Superior temporal gyrus (tissue), 1 donor: ENCODE results near the gene MCM10.
"Not testable (repeated sequence)": the region's sequence is repeated elsewhere in the genome, so short reads cannot be mapped to it uniquely, and the experiment has no call there.

ENCODE experiments used
- DNase-seq: peaks from one replicate; pipeline ENCODE4 v3.0.0-alpha.2; 2016; ENCODE audit errors: extremely low spot score

The MCM10 gene

DNA sequence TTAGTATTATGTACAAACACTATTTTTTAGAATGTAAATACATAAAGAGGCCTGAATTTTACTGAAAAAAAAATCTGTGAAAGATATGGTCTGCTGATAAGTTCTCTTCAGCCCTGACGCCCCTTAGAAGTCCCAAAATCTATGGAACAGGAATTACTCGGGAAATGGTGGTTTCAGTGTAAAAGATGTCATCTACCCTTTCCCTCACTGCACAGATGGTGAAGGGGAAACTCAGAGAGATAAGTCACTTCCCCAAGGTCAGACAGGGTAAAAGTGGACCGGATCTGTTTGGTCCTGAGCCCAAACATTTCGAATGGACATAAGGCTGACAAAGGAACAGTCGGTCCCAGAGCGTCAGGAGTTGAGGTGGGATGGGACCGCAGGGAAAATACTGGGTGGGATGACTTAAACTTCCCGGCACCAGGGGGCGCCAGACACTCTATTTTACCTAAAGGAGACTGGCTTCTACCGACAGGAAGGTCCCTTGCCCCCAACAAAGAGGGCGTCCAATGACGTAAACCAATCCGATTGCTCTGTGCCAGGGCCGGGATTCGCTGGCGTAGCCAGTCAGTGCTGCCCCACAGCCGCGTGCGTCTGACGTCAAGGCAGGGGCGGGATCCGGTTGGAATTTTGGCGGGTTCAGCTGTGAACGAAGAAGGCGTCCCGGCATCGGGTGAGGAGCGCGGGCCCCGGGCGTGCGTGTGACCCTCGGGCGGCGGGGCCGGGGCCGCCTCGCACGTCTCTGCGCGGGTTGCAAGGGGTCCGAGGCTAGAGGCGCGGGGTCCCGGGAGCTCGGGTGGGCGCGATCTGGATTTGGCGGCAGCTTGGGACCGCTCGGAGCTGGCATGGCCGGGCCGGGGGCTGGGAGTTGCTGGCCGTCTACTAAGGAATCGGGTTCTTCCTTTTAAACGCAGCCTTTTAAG, at the start of gene MCM10:
Gene MCM10 (plus strand): TSS at position 625 of the 923 bp plus-strand sequence. CDS start 2,645 bp downstream, outside the sequence.
- peak; percentile 100 for DNase-seq

DNA sequence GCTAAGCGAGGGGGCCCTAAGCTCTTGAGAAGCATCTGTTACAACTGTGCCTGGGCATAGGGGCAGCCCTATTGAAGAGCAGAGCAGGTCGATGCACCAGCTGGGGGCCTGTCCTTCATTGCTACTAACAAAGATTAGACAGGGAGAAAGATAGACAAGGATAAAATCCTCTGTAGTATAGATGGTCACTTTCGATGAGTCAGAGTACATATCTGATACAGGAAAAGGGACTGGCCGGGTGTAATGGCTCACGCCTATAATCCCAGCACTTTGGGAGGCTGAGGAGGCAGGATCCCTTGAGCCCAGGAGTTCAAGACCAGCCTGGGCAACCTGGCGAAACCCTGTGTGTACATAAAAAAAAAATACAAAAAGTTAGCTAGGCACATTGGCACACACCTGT, 47.8 kb upstream of the MCM10 start:
- no peak for DNase-seq

DNA sequence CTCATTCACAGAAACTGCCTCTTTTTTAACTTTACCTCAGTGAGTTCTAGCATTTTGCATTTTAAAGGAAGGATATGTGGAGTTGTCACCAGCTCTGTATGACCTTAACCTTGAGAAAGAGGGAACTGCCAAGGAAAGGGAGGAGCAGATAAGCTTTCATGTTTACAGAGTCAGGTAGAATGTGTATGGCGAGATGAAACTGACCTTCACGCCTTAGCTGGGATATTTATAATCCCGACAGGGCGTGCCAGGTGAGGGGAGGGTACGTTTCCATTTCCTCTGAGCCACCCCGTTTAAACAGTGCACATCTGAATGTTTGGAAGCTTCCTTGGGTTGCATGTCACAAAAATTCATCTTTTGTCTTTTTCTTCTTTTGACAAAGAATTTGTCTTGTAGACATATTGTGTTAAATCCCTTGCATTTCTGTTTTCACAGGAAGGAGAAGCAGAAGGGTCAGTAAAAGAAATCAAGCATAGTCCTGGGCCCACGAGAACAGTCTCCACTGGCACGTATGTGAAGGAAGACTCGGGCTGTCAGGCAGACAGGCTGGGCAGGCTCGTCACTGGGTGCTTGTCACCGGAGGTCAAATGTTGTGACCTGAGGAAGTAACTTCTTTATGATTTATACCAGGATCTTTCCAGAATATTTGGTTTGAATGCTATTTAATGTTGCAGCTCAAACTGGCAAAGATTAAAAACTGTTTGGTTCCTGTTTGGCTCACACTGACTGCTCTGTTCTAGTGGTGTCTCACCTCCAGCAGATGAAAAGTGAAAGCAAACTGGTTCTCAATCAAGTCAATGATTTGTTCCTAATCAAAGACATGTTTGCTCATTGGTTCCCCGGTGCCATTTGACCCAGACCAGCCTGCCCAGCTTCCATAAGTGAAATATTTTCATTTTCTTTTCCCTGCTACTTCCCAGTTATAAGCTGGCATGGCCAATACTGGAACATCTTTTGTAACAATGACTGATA, 45.2 kb upstream of the MCM10 start:
- no peak for DNase-seq

DNA sequence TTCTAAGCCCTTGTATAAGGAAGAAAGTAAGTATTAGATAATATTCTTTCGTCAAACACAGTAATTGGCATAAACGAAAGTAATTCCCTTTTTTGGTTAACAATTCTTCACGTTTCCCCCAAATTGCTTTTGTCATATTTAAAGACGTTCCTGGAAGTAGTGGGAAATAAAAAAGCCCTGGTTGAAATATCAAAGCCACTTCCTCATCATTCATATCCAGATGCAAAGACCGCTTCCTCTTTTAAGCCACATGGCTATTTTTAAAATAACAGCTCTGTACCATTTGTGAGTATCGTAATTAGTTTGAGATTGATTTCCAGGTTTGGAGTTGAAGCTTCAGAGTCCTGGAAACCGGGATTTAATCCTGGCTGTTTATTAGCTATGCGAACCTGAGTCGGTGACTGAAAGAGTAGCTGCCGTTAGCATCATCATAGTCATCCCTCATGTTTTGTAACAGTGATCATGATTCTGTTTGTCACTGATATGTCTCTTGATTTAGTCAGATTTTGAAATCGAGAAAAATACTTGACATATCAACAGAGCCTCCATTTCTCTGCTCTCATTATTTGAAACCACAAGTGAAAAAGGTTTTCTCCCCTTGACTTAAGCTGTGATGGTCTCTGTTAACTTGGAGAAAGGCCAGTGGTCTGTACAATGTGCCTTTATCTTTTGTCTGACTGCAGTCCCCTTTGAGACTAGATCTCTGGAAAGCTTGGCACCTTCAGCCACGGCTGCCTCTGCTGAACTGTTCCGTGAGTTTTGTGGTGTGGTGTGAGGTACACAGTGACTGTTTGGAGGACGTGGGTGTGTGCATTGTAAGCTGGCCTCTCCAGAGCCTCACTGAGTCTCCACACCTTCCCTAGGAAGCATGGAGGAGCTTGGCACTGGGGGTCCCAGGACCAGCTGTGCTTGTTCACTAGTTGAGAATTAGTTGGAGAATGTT, 43.2 kb upstream of the MCM10 start:
- peak; percentile 22 for DNase-seq

DNA sequence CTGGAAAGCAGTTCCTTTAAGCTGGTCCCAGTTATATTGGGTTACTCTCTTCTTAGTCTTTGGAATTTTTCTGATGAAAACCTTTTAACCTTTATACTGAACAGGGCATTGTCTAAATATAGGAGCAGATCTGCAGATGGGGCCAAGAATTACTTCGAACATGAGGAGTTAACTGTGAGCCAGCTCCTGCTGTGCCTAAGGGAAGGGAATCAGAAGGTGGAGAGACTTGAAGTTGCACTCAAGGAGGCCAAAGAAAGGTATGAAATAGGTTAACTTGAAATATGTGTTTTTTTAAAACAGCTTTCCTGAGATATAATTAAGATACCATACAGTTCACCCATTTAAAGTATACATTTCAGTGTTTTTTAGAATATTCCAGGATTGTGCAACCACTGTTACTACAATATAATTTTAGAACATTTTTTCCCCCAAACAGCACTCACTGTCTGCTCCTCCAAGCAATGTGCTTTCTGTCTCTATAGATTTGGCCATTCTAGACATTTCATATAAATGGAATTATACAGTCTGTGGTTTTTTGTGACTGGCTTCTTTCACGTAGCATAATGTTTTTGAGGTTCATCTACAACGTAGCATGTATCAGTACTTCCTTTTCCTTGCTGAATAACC, 42.5 kb upstream of the MCM10 start:
- DNase-seq: no peak

DNA sequence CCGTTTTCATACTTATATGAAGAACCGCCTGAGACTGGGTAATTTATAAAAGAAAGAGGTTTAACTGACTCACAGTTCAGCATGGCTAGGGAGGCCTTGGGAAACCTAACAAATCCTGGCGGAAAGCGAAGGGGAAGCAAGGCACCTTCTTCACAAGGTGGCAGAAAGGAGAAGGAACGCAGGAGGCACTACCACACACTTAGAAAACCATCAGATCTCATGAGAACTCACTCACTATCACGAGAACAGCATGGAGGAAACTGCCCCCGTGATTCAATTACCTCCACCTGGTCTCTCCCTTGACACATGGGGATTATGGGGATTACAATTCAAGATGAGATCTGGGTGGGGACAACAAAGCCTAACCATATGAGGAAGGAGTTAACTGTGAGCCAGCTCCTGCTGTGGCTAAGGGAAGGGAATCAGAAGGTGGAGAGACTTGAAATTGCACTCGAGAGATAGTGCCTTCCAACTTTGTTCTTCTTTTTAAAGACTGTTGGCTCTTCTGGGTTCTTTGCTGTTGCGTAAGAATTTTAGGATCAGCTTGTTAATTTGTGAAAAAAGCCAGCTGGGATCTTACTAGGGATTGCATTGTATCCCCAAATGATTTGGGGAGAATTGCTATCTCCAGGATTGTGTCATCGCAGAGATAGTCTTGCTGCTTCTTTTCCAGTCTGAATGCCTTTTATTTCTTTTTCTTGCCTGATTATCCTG, 40.4 kb upstream of the MCM10 start:
- no peak for DNase-seq

DNA sequence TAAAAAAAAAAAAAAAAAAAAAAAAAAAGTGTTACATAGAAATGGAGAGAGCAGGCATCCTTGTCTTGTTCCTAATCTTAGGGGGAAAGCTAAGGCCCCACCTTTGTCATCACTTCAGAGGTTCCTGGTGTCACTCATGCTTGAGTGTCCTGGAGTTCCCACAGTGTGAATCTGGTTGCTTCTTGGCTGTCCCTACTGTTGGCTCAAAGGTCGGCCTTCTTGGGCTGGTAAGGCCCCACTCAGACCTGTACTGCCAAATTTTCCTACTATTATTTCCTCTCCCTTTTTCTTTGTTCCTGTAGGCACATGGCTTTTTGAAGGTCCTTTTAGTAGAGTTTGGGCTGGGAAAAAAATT, 39.9 kb upstream of the MCM10 start:
- no peak for DNase-seq

DNA sequence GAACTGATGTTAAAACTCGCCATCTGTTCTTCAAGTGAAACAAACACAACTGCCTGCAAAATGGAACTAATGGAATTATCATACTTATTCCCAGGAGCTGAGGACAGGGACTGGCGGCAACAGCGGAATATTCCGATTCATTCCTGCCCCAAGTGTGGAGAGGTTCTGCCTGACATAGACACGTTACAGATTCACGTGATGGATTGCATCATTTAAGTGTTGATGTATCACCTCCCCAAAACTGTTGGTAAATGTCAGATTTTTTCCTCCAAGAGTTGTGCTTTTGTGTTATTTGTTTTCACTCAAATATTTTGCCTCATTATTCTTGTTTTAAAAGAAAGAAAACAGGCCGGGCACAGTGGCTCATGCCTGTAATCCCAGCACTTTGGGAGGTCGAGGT, 24.7 kb upstream of the MCM10 start:
- DNase-seq: no peak

DNA sequence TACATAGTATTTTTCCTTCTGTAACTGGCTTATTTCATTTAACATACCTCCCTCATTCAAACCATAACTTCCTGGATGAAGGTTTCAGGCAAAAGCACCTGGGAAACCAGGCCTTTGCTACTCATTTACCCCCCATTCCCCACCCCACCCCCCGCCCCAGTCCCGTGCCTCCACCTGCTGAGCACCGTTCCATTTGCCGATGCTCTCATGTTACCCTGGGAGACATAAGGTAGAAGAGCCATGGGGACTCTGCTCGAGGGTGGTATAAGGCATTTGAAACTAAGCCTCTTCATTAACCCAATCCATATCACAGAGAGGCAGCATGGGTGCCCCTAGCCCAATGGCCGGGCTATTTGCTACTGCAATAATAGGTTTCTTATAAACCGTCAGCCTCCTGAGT, 22.2 kb upstream of the MCM10 start:
- DNase-seq: no peak

DNA sequence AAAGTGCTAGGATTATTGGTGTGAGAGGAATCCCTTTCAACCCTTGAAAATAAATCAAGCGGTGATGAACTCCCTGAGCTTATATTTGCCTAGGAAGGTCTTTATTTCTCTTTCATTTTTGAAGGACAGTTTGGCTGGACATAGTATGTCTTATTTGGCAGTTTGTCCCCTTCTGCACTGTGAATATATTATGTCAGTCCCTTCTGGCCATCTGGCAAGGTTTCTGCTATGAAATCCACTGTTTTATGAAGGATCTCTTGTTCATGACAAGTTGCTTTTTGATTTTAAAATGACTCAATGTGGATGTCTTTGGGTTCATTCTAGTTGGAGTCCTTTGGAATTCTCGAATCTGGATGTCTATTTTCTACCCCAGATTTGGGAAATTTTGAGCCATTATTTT, 21.7 kb upstream of the MCM10 start:
- no peak for DNase-seq

DNA sequence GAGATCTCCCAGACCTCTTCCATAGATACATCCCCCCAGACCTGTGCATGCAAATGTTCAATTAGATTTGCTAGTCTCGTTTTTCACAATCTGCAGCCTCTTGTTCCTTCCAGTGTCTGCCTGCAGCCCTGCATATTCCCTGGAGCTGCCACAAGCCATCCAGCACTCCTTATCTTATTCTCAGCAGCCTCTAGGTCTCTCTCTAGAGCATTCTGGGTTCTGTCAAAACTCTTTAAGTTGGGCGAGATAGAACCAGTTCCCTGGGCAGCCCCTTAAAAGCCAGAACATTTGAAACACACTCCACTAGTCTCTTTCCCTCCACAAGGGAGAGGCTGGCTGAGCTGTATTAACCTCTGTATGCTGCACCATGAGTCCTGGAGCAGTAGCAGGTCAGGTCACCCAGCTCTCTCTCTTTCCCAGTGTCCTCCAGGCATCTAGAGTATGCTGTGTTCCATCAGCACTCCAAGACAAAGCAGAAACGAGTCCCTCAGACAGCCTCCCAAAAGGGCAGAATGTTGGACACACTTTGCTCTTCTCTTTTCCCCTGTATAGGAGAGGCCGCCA, 20.6 kb upstream of the MCM10 start:
- DNase-seq: no peak

DNA sequence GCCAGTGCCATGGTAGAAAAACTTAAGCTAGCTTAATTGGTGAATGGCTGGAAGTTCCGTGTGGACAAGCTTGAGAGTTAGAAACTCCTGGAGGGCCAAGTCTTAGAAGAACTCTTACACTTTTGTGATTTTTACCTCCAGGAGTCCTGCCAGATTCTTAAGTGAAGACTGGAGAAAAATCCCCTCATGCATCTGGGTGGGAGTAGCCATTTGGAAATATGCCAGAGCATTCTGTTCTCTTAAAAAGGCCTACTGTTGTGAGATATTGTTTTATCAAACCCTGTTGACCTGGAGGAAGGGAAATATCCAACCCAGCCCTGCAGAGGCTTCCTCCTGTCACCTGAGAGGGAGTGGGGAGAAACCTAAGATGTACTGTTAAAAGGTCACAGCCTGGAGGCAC, 17.6 kb upstream of the MCM10 start:
- no peak for DNase-seq

DNA sequence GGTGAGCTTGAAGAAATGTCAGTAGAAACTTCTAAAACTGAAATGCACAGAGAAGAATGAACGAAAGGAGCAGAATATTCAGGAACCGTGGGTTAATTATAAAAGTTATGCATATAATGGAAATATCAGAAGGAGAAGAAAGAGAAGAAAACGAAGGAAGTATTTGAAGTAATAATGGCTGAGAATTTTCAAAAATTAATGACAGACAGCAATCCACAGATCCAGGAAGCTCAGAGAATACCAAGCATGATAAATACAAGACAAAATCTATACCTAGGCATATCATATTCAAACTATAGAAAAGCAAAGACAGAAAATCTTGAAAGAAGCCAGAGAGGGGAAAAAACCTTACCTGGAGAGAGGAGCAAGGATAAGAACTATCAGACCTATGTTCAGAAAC, 16.5 kb upstream of the MCM10 start:
- DNase-seq: no peak

DNA sequence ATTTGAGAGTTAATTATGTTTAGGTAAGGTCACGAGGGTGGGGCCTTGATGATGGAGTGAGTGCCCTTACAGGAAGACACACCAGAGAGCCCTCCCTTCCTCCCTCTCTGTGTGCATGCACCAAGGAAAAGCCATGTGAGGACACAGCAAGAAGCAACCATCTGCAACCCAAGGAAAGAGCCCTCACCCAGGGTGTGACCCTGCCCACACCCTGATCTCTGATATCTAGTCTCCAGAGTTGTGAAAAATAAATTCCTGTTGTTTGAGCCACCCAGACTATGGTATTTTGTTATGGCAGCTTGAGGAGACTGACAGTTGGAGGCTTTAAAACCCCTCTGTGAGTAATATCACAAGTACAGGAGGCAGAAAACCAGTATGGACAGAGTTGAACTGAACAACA, 15.0 kb upstream of the MCM10 start:
- DNase-seq: no peak

DNA sequence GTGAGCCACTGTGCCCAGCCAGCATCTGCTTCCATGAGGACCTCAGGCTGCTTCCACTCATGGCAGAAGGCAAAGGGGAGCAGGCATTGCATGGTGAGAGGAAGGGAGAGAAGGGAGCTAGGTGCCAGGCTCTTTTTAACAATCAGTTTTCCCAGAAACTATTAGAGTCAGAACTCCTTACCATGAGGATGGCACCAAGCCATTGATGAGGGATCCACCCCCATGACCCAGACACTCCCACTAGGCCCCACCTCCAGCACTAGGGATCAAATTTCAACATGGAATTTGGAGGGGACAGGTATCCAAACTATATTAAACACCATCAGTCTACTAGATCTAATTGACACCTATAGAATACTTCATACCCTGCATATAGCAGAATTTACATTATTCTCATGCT, 14.2 kb upstream of the MCM10 start:
- no peak for DNase-seq

DNA sequence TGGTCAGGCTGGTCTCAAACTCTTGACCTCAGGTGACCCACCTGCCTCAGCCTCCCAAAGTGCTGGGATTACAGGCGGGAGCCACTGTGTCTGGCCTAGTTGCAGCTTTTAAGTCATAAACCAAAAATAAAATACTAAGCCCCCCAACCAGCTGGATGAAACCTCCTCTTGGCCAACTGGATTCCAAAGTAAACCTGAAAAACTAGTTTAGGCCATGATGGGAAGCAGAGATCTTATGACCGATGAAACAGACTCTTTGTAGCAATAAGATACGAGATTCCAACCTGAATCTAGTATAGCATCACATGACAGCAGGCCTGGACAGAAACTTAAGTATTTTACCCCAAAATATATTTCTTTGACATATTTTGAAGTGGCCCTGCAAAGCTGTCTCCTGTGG, 9.1 kb upstream of the MCM10 start:
- no peak for DNase-seq

DNA sequence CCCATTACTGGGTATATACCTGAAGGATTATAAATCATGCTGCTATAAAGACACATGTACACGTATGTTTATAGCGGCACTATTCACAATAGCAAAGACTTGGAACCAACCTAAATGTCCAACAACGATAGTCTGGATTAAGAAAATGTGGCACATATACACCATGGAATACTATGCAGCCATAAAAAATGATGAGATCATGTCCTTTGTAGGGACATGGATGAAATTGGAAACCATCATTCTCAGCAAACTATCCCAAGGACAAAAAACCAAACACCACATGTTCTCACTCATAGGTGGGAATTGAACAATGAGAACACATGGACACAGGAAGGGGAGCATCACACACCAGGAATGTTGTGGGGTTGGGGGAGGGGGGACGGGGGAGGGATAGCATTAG, 5.5 kb upstream of the MCM10 start:
- not testable (repeated sequence) for DNase-seq

DNA sequence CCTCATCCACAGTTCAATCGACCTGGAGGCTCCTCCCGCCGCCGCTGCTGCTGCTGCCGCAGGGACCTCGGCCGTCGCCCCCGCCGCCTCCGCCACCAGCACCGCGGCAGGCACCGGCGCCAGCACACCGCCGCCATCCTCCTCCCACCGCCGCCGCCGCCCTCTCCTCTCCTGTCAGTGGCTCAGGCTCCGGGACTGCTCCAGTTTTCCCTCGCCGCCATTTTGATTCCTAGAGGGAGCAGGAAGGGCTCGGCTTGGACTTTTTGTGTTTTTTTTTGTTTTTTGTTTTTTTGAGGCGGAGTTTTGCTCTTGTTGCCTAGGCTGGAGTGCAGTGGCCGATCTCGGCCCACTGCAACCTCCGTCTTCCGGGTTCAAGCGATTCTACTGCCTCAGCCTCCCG, 3.0 kb upstream of the MCM10 start:
- DNase-seq: no peak

DNA sequence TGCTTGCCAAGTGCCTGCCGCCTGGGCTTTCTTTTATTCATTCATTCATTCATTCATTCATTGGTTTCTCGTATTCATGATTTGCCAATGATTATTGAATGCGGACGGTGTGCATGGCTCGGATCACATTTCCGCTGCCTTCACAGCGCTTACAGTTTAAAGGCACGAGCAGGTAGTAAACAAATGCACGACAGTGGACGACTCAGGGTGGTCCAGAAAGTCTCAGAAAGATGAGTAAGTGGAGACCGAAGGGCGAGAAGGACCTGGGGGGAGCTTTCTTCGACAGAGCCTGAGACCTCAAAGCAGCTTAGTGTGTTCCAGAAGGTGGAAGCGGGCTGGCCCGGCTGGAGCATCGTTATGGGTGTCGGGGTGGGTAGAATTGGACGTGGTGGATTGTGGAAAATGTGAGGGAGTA, 506 bp downstream of the MCM10 start:
- DNase-seq: no peak

DNA sequence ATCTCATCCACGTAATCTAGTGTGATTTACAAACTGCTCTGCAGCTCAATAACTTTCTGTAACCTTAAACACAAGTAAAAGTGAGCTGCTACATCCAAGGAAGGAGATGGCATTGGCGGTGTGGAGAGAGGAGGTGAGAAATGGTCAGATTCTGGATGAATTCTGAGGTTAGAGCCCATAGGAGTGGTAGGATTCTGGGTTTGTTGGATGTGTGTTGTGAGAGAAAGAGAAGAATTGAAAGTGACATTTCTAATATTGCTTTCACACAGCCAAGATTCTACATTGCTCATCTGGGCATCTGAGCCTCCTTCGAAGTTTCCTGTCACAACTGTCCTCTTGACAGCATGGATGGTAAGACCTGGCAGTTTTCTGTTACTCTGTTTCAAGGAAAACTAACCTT, 2.5 kb downstream of the MCM10 start:
- DNase-seq: no peak
